Gastroesophageal sphincter (tissue), 3 donors: ENCODE data around the gene ZBTB7C.

ENCODE experiments used
- CTCF ChIP-seq, 4 experiments: fragments of 200-600 bp in 2 of 4; fragments of 450-650 bp in 2 of 4; sonication (generic) in 1 of 4; IDR thresholded peaks; one replicate each; pipeline ENCODE4 v1.5.1; 2017 to 2019; ENCODE audit warnings: antibody characterized with exemption in 4 of 4, mild to moderate bottlenecking in 2 of 4, moderate library complexity in 2 of 4
- POLR2A ChIP-seq, 2 donors: fragments of 450-650 bp; IDR thresholded peaks; one replicate each; pipeline ENCODE4 v1.6.1; 2017; ENCODE audit warnings: antibody characterized with exemption in 2 of 2, mild to moderate bottlenecking in 2 of 2, moderate library complexity in 1 of 2
- POLR2AphosphoS5 ChIP-seq: sonication (generic); formaldehyde crosslinking; IDR thresholded peaks from one replicate; pipeline ENCODE4 v1.6.1; 2017; ENCODE audit warnings: antibody characterized with exemption

GRCh38 chr18:48136051-48136826, 272.9 kb downstream of the ZBTB7C start:
- TF ChIP-seq CTCF (IDR thresholded peaks at IDR 0.05) (peak in 2 of 4 experiments; percentile 16 to 17), POLR2A (IDR thresholded peaks at IDR 0.05) (no peak), POLR2AphosphoS5 (no peak)
